WERI-Rb-1 (cell line): Measurements from ENCODE around the gene HIF1A.
A peak's percentile ranks its signal among the peaks of the same experiment; 100 is the strongest.
"Not testable (repeated sequence)": the region's sequence is repeated elsewhere in the genome, so short reads cannot be mapped to it uniquely, and the experiment has no call there.

Experiments
- DNase-seq: peaks from one replicate; pipeline ENCODE4 v3.0.0-alpha.2; 2020
- H3K27ac ChIP-seq: fragments of 250-450 bp; sonication (Bioruptor Pico); 2 replicates; pipeline ENCODE4 v1.5.1; 2020; ENCODE audit warnings: mild to moderate bottlenecking, moderate library complexity
- H3K27me3 ChIP-seq: fragments of 250-450 bp; sonication (Bioruptor Pico); 2 replicates; pipeline ENCODE4 v1.5.1; 2021; ENCODE audit warnings: mild to moderate bottlenecking, low read depth, moderate library complexity; ENCODE audit not compliant: insufficient read depth, severe bottlenecking
- H3K36me3 ChIP-seq: fragments of 250-450 bp; sonication (Bioruptor Pico); 2 replicates; pipeline ENCODE4 v1.5.1; 2020; ENCODE audit warnings: mild to moderate bottlenecking, moderate library complexity
- H3K4me3 ChIP-seq: 2 replicates; pipeline ENCODE4 v1.5.1; 2011; ENCODE audit warnings: low read depth, mild to moderate bottlenecking, control low read depth, low read length
- H3K9me3 ChIP-seq: fragments of 250-450 bp; sonication (Bioruptor Pico); 2 replicates; pipeline ENCODE4 v1.5.1; 2021; ENCODE audit warnings: mild to moderate bottlenecking, moderate library complexity; ENCODE audit not compliant: severe bottlenecking
- CTCF ChIP-seq: IDR thresholded peaks from 2 replicates; pipeline ENCODE4 v1.5.1; 2011; ENCODE audit warnings: low read depth, mild to moderate bottlenecking, control low read depth, inconsistent platforms, low read length

Gene HIF1A

DNA sequence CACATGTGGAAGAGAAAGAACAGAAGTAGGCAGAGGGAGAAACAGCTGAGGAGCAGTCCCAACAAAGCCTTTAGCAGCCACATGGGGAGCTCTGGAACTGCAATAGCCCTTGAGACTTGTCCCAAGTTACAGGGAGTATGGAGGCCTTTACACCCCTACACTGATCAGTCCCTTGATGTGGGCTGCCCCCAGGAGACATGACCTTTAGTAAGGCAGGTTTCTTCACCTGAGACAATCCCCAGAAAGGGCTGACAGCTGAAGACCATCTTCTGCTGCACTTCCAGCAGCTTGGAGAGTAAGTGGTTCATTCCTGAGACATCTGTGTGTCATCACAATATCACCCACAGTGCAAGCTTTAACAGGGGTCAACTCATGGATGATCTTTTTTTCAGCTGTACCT, 58.3 kb downstream of the HIF1A start:
- TF ChIP-seq CTCF, result peak; percentile 46
- no peak for DNase-seq
- no peak overlapping the region for H3K27ac ChIP-seq
- no peaks in the 10 kb centered on the region for H3K9me3 ChIP-seq
- H3K4me3 ChIP-seq, result no peak overlapping the region
- H3K27me3 ChIP-seq, result no peaks in the 10 kb centered on the region
- peaks cover 7% of the 10 kb centered on the region; the same call in 1 of the 2 replicates for H3K36me3 ChIP-seq

- no peak for TF ChIP-seq CTCF
- H3K27ac ChIP-seq, result no peak overlapping the region
- no peak overlapping the region for H3K4me3 ChIP-seq
- H3K36me3 ChIP-seq, result peaks cover 7% of the 10 kb centered on the region; the same call in 1 of the 2 replicates
- no peak for DNase-seq
- H3K27me3 ChIP-seq, result no peaks in the 10 kb centered on the region
- H3K9me3 ChIP-seq, result no peaks in the 10 kb centered on the region
Measured at GRCh38 chr14:61754627-61755381, 59.5 kb downstream of the HIF1A start.

GRCh38 chr14:61755382-61755742, 60.0 kb downstream of the HIF1A start:
- not testable (repeated sequence) for H3K27ac ChIP-seq, H3K27me3 ChIP-seq, H3K36me3 ChIP-seq, H3K9me3 ChIP-seq, DNase-seq, H3K4me3 ChIP-seq

DNA sequence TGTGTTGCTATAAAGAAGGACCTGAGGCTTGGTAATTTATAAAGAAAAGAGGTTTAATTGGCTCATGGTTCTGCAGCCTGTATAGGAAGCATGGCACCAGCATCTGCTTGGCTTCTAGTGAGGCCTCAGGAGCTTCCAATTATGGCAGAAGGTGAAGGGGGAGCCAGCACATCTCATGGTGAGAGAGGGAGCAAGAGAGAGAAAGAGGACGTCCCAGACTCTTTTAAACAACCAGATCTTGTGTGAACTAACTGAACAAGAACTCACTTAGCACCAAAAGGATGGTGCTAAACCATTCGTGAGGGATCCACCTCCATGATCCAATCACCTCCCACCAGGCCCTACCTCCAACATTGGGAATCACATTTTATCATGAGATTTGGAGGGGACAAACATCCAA, 60.8 kb downstream of the HIF1A start:
- no peak for DNase-seq

GRCh38 chr14:61759878-61760277, 64.6 kb downstream of the HIF1A start:
- H3K9me3 ChIP-seq, result no peaks in the 10 kb centered on the region
- no peaks in the 10 kb centered on the region for H3K27me3 ChIP-seq
- no peak overlapping the region for H3K27ac ChIP-seq
- no peak for DNase-seq
- H3K36me3 ChIP-seq, result no peaks in the 10 kb centered on the region
- H3K4me3 ChIP-seq, result no peak overlapping the region
- no peak for TF ChIP-seq CTCF

More for the DNA sequence above, 60.8 kb downstream of the HIF1A start:
- Histone ChIP-seq H3K9me3 (no peaks in the 10 kb centered on the region), H3K27me3 (no peaks in the 10 kb centered on the region), H3K4me3 (no peak overlapping the region), H3K27ac (no peak overlapping the region), H3K36me3 (no peaks in the 10 kb centered on the region)
- no peak for TF ChIP-seq CTCF

- peak overlapping the region; percentile 76 for H3K27ac ChIP-seq
- no peak for DNase-seq
- no peaks in the 10 kb centered on the region for H3K9me3 ChIP-seq
- no peaks in the 10 kb centered on the region for H3K36me3 ChIP-seq
- no peaks in the 10 kb centered on the region for H3K27me3 ChIP-seq
- TF ChIP-seq CTCF, result no peak
- H3K4me3 ChIP-seq, result peak overlapping the region; percentile 83
Measured at GRCh38 chr14:61761557-61761956, 66.2 kb downstream of the HIF1A start.
